ENCODE measurements around the gene PLAC8. TPM values are rescaled to one million over a fixed set of nuclear protein-coding genes. Genes with fewer than 3 reads are reported as not detected.

PLAC8 gene
- total RNA-seq, 4 donors from 2014 or later, result 0.39 to 0.88 TPM; not detected in 2

- DNase-seq (ENCODE audit: low spot score in 2 of 2), result no peak
- intact Hi-C loops (cut with DNase I; ENCODE audit: low total_unique reads), result no loop called here
- no peak overlapping the region for H3K4me3 ChIP-seq (ENCODE audit: low read depth, poor library complexity, severe bottlenecking)
- no peak for TF ChIP-seq CTCF (IDR thresholded peaks at IDR 0.05)
- no peak for TF ChIP-seq POLR2A (IDR thresholded peaks at IDR 0.05)
- WGBS, 2 donors, result 89 to 93% methylated on average over 26 of the region's 26 CpGs
Measured at GRCh38 chr4:83108101-83108861, 6.2 kb downstream of the PLAC8 start.

- intact Hi-C loops (cut with DNase I; ENCODE audit: low total_unique reads), result no loop called here
- no peak overlapping the region for H3K4me3 ChIP-seq (ENCODE audit: low read depth, poor library complexity, severe bottlenecking)
- TF ChIP-seq POLR2A (IDR thresholded peaks at IDR 0.05), result no peak
- TF ChIP-seq CTCF (IDR thresholded peaks at IDR 0.05), result no peak
- DNase-seq (ENCODE audit: low spot score in 2 of 2), result no peak
- 79 to 95% methylated on average over 9 of the region's 9 CpGs for WGBS, 2 donors
Measured at GRCh38 chr4:83107631-83108030, 6.9 kb downstream of the PLAC8 start.

- intact Hi-C loops (cut with DNase I; ENCODE audit: low total_unique reads), result no loop called here
- TF ChIP-seq CTCF (IDR thresholded peaks at IDR 0.05) (no peak), POLR2A (IDR thresholded peaks at IDR 0.05) (no peak)
- DNase-seq (ENCODE audit: low spot score in 2 of 2), result no peak
- H3K4me3 ChIP-seq (ENCODE audit: low read depth, poor library complexity, severe bottlenecking), result no peak overlapping the region
- 91 to 92% methylated on average over 7 of the region's 7 CpGs for WGBS, 2 donors
Measured at GRCh38 chr4:83104991-83105390, 9.5 kb downstream of the PLAC8 start.

GRCh38 chr4:83096397-83096796 lies 18.1 kb downstream of the PLAC8 start:
- TF ChIP-seq POLR2A (IDR thresholded peaks at IDR 0.05) (no peak), CTCF (IDR thresholded peaks at IDR 0.05) (no peak)
- intact Hi-C loops (cut with DNase I; ENCODE audit: low total_unique reads), result no loop called here
- WGBS, 2 donors, result 63 to 68% methylated on average over 2 of the region's 2 CpGs
- no peak for DNase-seq (ENCODE audit: low spot score in 2 of 2)
- H3K4me3 ChIP-seq (ENCODE audit: low read depth, poor library complexity, severe bottlenecking), result no peak overlapping the region

GRCh38 chr4:83093060-83093640 lies 21.4 kb downstream of the PLAC8 start:
- 47 to 54% methylated on average over 6 of the region's 6 CpGs for WGBS, 2 donors
- TF ChIP-seq POLR2A (IDR thresholded peaks at IDR 0.05) (no peak), CTCF (IDR thresholded peaks at IDR 0.05) (no peak)
- H3K4me3 ChIP-seq (ENCODE audit: low read depth, poor library complexity, severe bottlenecking), result no peak overlapping the region
- no peak for DNase-seq (ENCODE audit: low spot score in 2 of 2)
- intact Hi-C loops (cut with DNase I; ENCODE audit: low total_unique reads), result no loop called here
